GM12864 (cell line): ENCODE results near the gene MYO3A.
A peak's percentile ranks its signal among the peaks of the same experiment; 100 is the strongest.

Source experiments
- DNase-seq: peaks from one replicate; pipeline ENCODE4 v3.0.0-alpha.2; 2011; ENCODE audit warnings: low read depth
- H3K4me3 ChIP-seq: 2 replicates; pipeline ENCODE4 v1.5.1; 2011; ENCODE audit warnings: mild to moderate bottlenecking, low read depth, low read length, control low read depth
- CTCF ChIP-seq: IDR thresholded peaks from 2 replicates; pipeline ENCODE4 v1.5.1; 2011; ENCODE audit warnings: low read depth, mild to moderate bottlenecking, moderate library complexity, low read length, control low read depth, inconsistent platforms; ENCODE audit errors: missing control alignments

MYO3A gene

GRCh38 chr10:26015092-26015491 is 81.1 kb downstream of the MYO3A start:
- no peak overlapping the region for H3K4me3 ChIP-seq
- no peak for DNase-seq
- no peak for TF ChIP-seq CTCF

DNA sequence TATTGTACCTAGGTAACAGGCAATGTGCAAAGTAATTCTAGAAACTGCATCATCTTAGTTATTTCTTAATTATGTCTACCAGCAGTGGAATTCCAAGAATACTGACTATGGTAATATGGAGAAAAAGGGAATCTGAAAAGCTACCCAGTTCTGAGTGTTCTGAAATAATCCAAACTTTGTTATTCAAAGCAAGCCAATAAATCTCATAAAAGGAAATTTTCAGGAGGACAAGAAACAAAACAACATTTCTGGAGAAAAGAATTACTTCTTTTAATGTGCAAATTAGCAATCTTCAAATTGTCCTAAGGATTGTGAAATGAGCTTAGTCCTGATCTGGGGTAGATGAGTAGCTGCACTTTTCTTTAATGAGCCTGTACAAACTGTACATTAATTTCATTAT is 88.8 kb downstream of the MYO3A start:
- DNase-seq = no peak
- TF ChIP-seq CTCF = no peak
- H3K4me3 ChIP-seq = no peak overlapping the region

DNA sequence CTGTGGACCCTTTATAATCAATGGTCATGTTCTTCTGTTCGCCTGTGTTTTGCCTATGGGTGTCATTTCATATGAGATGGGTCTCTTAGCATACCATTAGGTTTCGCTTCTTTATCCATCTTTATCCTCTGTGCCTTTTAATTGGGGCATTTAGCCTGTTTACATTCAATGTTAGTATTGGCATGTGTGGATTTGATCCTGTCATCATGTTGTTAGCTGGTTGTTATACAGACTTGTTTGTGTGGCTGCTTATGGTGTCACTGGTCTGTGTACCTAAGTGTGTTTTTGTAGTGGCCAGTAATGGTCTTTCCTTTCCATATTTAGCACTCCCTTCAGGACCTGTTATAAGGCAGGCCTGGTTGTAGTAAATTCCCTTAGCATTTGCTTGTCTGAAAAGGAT is 90.3 kb downstream of the MYO3A start:
- TF ChIP-seq CTCF = no peak
- DNase-seq = no peak
- no peak overlapping the region for H3K4me3 ChIP-seq

DNA sequence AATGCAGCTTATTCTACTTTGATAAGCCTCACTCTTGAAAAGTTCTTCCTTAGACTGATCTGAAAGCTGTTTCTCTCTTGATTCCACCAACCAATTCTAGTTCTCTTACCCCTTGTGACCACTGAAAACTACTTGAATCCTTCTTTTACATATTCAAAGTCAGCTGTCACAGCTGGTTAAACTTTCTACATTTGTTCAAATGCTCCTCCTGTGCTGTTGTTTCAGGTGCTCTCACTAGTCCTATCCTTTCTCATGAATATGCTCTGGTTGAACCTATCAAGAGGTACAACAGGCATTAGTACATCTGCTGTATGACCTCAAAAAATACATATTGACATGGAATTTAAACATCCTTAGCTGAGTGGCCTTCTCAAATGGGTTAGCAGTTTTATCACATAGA is 91.5 kb downstream of the MYO3A start:
- TF ChIP-seq CTCF = no peak
- no peak overlapping the region for H3K4me3 ChIP-seq
- DNase-seq = no peak

DNA sequence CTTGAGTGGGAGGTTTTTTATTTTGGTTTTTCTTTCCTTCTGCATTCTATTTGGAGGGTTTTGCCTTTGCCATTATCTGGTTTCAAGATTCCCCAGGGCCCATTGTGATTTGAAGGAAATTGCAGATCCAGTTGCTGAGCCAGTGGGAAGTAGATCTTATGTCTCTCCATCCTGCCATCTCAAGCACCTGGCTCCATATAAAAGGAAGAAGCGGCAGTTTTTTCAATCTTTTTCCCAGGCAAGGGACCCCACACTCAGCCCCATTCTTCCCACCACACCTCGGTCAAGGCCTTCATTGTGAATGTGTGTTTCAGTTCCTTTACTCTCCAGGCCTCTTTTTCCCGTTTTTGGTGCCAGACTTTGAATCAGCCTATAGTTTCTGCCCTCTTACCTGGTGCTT is 95.8 kb downstream of the MYO3A start:
- DNase-seq = no peak
- no peak for TF ChIP-seq CTCF
- H3K4me3 ChIP-seq = no peak overlapping the region

GRCh38 chr10:26031300-26031699 is 97.3 kb downstream of the MYO3A start:
- no peak overlapping the region for H3K4me3 ChIP-seq
- peak; percentile 13 for DNase-seq
- TF ChIP-seq CTCF = no peak

- DNase-seq = no peak
- H3K4me3 ChIP-seq = no peak overlapping the region
- TF ChIP-seq CTCF = no peak
These were observed 109.4 kb downstream of the MYO3A start for GRCh38 chr10:26043469-26043868.
